HepG2 (cell line): Measurements from ENCODE around the gene IMPDH1. TPM values are rescaled to one million over a fixed set of nuclear protein-coding genes. Genes with fewer than 3 reads are reported as not detected.

Experiments used
- ATAC-seq: fragments of 200-7000 bp; cut with Tn5 transposase; 3 replicates; pipeline ENCODE4 v1.9.1; 2020; ENCODE audit warnings: mild to moderate bottlenecking, moderate library complexity
- BruUV-seq: library from RNA; stranded (reverse); fragments of 400-500 nt; replicated peaks from 2 replicates; lab custom pipeline; 2021; lab: Mats Ljungman, UMichigan
- CTCF ChIA-PET: fragments of 300-600 bp; formaldehyde crosslinking; extraction: SDS; loops from one replicate; lab custom pipeline; 2021; ENCODE audit warnings: low total read pairs, inconsistent platforms, low intra/inter-chr PET ratio; lab: Yijun Ruan, JAX
- POLR2A ChIA-PET: fragments of 350-600 bp; sonication (Branson Sonifier 250); formaldehyde crosslinking; loops from one replicate; lab custom pipeline; 2020; ENCODE audit warnings: antibody characterized with exemption, inconsistent platforms; lab: Yijun Ruan, JAX
- DNase-seq: peaks from one replicate; pipeline ENCODE4 v3.0.0-alpha.2; 2015; ENCODE audit warnings: low spot score
- FAIRE-seq: peaks from 3 replicates; lab custom pipeline; 2011; peaks lifted over from hg19 to GRCh38; lab: Jason Lieb, UNC
- H2AFZ ChIP-seq: one replicate; pipeline ENCODE4 v1.6.1; 2011; ENCODE audit warnings: low read length, inconsistent platforms
- H3K27ac ChIP-seq: fragments of 300-600 bp; 3 replicates; pipeline ENCODE4 v1.8.0; 2011; ENCODE audit warnings: mixed run types, mild to moderate bottlenecking, mixed read lengths, low read length, inconsistent platforms; ENCODE audit not compliant: insufficient read depth; ENCODE audit errors: extremely low read length
- H3K27me3 ChIP-seq, 2 experiments: fragments of 200-600 bp in 1 of 2; 2 replicates in 1 of 2; 3 replicates in 1 of 2; pipeline versions ENCODE4 v1.6.0 to v1.8.0; 2011; ENCODE audit warnings: low read length in 2 of 2, mild to moderate bottlenecking in 2 of 2, moderate library complexity in 2 of 2, inconsistent platforms in 1 of 2; ENCODE audit not compliant: insufficient read depth in 2 of 2, control insufficient read depth in 1 of 2
- H3K36me3 ChIP-seq, 2 experiments: fragments of 200-600 bp in 1 of 2; replicated peaks in 1 of 2; 2 replicates in 1 of 2; 3 replicates in 1 of 2; pipeline versions ENCODE4 v1.5.1 to v1.8.0; 2011; ENCODE audit warnings: low read length in 2 of 2, inconsistent platforms in 1 of 2; ENCODE audit not compliant: insufficient read depth in 2 of 2, control insufficient read depth in 1 of 2
- H3K4me1 ChIP-seq: 2 replicates; pipeline ENCODE4 v1.5.1; 2012; ENCODE audit warnings: low read length, inconsistent platforms; ENCODE audit not compliant: insufficient read depth
- H3K4me2 ChIP-seq: 2 replicates; pipeline ENCODE4 v1.6.0; 2011; ENCODE audit warnings: low read depth, low read length, inconsistent platforms
- H3K4me3 ChIP-seq, 3 experiments: fragments of 200-600 bp in 1 of 3; sonication (generic), shearing (Covaris generic) in 1 of 3; replicated peaks in 1 of 3; 2 replicates each; pipeline ENCODE4 v1.5.1; 2011 to 2016; ENCODE audit warnings: low read length in 3 of 3, inconsistent platforms in 2 of 3, low read depth in 2 of 3, mild to moderate bottlenecking in 2 of 3, control low read depth in 1 of 3, mixed read lengths in 1 of 3; ENCODE audit not compliant: insufficient read depth in 1 of 3
- H3K79me2 ChIP-seq: one replicate; pipeline ENCODE4 v1.6.1; 2011; ENCODE audit warnings: low read length, inconsistent platforms; ENCODE audit not compliant: insufficient read depth
- H3K9ac ChIP-seq: 2 replicates; pipeline ENCODE4 v1.6.0; 2011; ENCODE audit warnings: mild to moderate bottlenecking, low read depth, low read length, inconsistent platforms; ENCODE audit not compliant: insufficient read depth
- H3K9me3 ChIP-seq: 2 replicates; pipeline ENCODE4 v1.5.1; 2012; ENCODE audit warnings: mild to moderate bottlenecking, low read length
- H4K20me1 ChIP-seq: 2 replicates; pipeline ENCODE4 v1.6.0; 2011; ENCODE audit warnings: inconsistent platforms, mild to moderate bottlenecking, low read length, moderate library complexity; ENCODE audit not compliant: insufficient read depth
- GZF1 ChIP-seq: sonication (generic); formaldehyde crosslinking; IDR thresholded peaks from 2 replicates; pipeline ENCODE4 v1.5.1; 2020; ENCODE audit warnings: mild to moderate bottlenecking, missing genetic modification reagents
- HNRNPK ChIP-seq: fragments of 200-400 bp; formaldehyde crosslinking; IDR thresholded peaks from 2 replicates; pipeline ENCODE4 v1.6.1; 2018; ENCODE audit warnings: low read length, low read depth, moderate library complexity, mild to moderate bottlenecking; ENCODE audit not compliant: poor library complexity, severe bottlenecking
- SCMH1 ChIP-seq: sonication (generic); formaldehyde crosslinking; IDR thresholded peaks from 2 replicates; pipeline ENCODE4 v1.9.0; 2021; ENCODE audit warnings: missing genetic modification reagents, mild to moderate bottlenecking, borderline replicate concordance
- ZNF609 ChIP-seq: sonication (generic); formaldehyde crosslinking; IDR thresholded peaks from 2 replicates; pipeline ENCODE4 v1.4.0; 2020; ENCODE audit warnings: mild to moderate bottlenecking, missing genetic modification reagents, borderline replicate concordance
- ZNF816 ChIP-seq: sonication (generic); formaldehyde crosslinking; IDR thresholded peaks from 2 replicates; pipeline ENCODE4 v1.8.0; 2022; ENCODE audit warnings: missing genetic modification reagents, mild to moderate bottlenecking, borderline replicate concordance
- WGBS: methylation state at CpG from one replicate; pipeline ENCODE4 v1.1.6; 2017; ENCODE audit warnings: low lambda C conversion rate; 5-methylcytosine and 5-hydroxymethylcytosine counted together
- in situ Hi-C: cut with HindIII; loops from 2 replicates; pipeline ENCODE4 v1.10.0; 2017; ENCODE audit warnings: low pct_unique_long_range_greater_than_20kb; ENCODE audit not compliant: extremely low pct_ligation_motif_present
- intact Hi-C: fragments of 100-400 bp; cut with micrococcal nuclease; formaldehyde crosslinking; loops from one replicate; pipeline ENCODE4 v1.10.0; 2022; ENCODE audit not compliant: unreplicated experiment
- polyA plus RNA-seq, 8 experiments: library from polyadenylated mRNA; depleted of rRNA in 3 of 8; stranded (reverse) in 7 of 8; unstranded in 1 of 8; fragments of >200 nt; fragmentation: Illumina TruSeq in 4 of 8; extraction: Trizol in 4 of 8; gene quantifications; 2 replicates each; pipeline versions ENCODE4 v1.2.1 to v1.2.3, GENCODE V29; 2011 to 2016; ENCODE audit warnings: low read depth in 4 of 8, missing spikeins in 1 of 8, mixed read lengths in 1 of 8; ENCODE audit not compliant: insufficient read depth in 1 of 8
- total RNA-seq, 5 experiments: library from RNA; depleted of rRNA; stranded (reverse); fragments of >200 nt; fragmentation: Illumina TruSeq; extraction: Trizol; gene quantifications; 2 replicates each; pipeline ENCODE4 v1.2.3, GENCODE V29; 2016; ENCODE audit warnings: low read depth in 1 of 5
- TF ChIP-seq, protein P1 (sequence below): sonication (generic); formaldehyde crosslinking; IDR thresholded peaks from 2 replicates; pipeline ENCODE4 v1.4.0; 2020; ENCODE audit warnings: mild to moderate bottlenecking, missing genetic modification reagents
- TF ChIP-seq, protein P2 (sequence below): sonication (generic); formaldehyde crosslinking; IDR thresholded peaks from 2 replicates; pipeline ENCODE4 v1.5.0; 2020; ENCODE audit warnings: missing genetic modification reagents
- TF ChIP-seq, protein P3 (sequence below): sonication (generic); formaldehyde crosslinking; IDR thresholded peaks from 2 replicates; pipeline ENCODE4 v1.8.0; 2022; ENCODE audit warnings: mild to moderate bottlenecking, missing genetic modification reagents; ENCODE audit not compliant: insufficient replicate concordance
- TF ChIP-seq, protein P4 (sequence below): sonication (generic); formaldehyde crosslinking; IDR thresholded peaks from 2 replicates; pipeline ENCODE4 v1.4.0; 2020; ENCODE audit warnings: missing genetic modification reagents
- TF ChIP-seq, protein P5 (sequence below): sonication (generic); formaldehyde crosslinking; IDR thresholded peaks from 2 replicates; pipeline ENCODE4 v1.4.0; 2020; ENCODE audit warnings: missing genetic modification reagents

The IMPDH1 gene
- total and polyA plus RNA-seq, 2 of the 13 experiments (the other 11 are each of a cell fraction or from before 2014, with no cell fraction given) = 22.8 to 34.0 TPM

- WGBS = no CpG with 5 or more reads among the region's 16 CpGs
- FAIRE-seq (no peak), DNase-seq (no peak), ATAC-seq (no peak)
- H2AFZ ChIP-seq = no peak overlapping the region
- no peaks in the 10 kb centered on the region for H3K9me3 ChIP-seq
- intact Hi-C loops = no loop called here
- no peaks in the 10 kb centered on the region; the same call in 1 of the 2 replicates for H4K20me1 ChIP-seq
- POLR2A ChIA-PET = no interaction called here
- no peak overlapping the region for H3K9ac ChIP-seq
- peaks cover 18% of the 10 kb centered on the region for H3K4me1 ChIP-seq
- no TSS peak for BruUV-seq
- H3K27ac ChIP-seq = no peak overlapping the region
- peaks cover 13 to 18% of the 10 kb centered on the region in 2 experiments; a peak in 4 of 5 replicates for H3K36me3 ChIP-seq
- CTCF ChIA-PET = no interaction called here
- no peaks in the 10 kb centered on the region for H3K79me2 ChIP-seq
- H3K27me3 ChIP-seq = no peaks in the 10 kb centered on the region
- in situ Hi-C loops = loop anchor here (5.0 kb wide), 1 partner anchor 62 kb away; the partner anchor contains the start of gene HILPDA
- no peak overlapping the region for H3K4me3 ChIP-seq
- no peak overlapping the region for H3K4me2 ChIP-seq
- TF ChIP-seq, protein P1, sequence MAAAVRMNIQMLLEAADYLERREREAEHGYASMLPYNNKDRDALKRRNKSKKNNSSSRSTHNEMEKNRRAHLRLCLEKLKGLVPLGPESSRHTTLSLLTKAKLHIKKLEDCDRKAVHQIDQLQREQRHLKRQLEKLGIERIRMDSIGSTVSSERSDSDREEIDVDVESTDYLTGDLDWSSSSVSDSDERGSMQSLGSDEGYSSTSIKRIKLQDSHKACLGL (CRISPR knock-in tag) = no peak
- TF ChIP-seq, protein P2, sequence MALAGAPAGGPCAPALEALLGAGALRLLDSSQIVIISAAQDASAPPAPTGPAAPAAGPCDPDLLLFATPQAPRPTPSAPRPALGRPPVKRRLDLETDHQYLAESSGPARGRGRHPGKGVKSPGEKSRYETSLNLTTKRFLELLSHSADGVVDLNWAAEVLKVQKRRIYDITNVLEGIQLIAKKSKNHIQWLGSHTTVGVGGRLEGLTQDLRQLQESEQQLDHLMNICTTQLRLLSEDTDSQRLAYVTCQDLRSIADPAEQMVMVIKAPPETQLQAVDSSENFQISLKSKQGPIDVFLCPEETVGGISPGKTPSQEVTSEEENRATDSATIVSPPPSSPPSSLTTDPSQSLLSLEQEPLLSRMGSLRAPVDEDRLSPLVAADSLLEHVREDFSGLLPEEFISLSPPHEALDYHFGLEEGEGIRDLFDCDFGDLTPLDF (CRISPR knock-in tag) = no peak
- TF ChIP-seq SCMH1 (CRISPR knock-in tag) (no peak), ZNF609 (CRISPR knock-in tag) (no peak), ZNF816 (no peak), HNRNPK (no peak), GZF1 (CRISPR knock-in tag) (no peak)
- TF ChIP-seq, protein P3, sequence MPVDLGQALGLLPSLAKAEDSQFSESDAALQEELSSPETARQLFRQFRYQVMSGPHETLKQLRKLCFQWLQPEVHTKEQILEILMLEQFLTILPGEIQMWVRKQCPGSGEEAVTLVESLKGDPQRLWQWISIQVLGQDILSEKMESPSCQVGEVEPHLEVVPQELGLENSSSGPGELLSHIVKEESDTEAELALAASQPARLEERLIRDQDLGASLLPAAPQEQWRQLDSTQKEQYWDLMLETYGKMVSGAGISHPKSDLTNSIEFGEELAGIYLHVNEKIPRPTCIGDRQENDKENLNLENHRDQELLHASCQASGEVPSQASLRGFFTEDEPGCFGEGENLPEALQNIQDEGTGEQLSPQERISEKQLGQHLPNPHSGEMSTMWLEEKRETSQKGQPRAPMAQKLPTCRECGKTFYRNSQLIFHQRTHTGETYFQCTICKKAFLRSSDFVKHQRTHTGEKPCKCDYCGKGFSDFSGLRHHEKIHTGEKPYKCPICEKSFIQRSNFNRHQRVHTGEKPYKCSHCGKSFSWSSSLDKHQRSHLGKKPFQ = no peak
- TF ChIP-seq, protein P4, sequence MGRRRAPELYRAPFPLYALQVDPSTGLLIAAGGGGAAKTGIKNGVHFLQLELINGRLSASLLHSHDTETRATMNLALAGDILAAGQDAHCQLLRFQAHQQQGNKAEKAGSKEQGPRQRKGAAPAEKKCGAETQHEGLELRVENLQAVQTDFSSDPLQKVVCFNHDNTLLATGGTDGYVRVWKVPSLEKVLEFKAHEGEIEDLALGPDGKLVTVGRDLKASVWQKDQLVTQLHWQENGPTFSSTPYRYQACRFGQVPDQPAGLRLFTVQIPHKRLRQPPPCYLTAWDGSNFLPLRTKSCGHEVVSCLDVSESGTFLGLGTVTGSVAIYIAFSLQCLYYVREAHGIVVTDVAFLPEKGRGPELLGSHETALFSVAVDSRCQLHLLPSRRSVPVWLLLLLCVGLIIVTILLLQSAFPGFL (CRISPR knock-in tag) = no peak
- TF ChIP-seq, protein P5, sequence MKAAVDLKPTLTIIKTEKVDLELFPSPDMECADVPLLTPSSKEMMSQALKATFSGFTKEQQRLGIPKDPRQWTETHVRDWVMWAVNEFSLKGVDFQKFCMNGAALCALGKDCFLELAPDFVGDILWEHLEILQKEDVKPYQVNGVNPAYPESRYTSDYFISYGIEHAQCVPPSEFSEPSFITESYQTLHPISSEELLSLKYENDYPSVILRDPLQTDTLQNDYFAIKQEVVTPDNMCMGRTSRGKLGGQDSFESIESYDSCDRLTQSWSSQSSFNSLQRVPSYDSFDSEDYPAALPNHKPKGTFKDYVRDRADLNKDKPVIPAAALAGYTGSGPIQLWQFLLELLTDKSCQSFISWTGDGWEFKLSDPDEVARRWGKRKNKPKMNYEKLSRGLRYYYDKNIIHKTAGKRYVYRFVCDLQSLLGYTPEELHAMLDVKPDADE (CRISPR knock-in tag) = no peak
These were observed 14.8 kb downstream of the IMPDH1 start for GRCh38 chr7:128394904-128395496.
